Spleen (tissue), 11 donors: ENCODE data around the gene NLRP3. TPM values are rescaled to one million over a fixed set of nuclear protein-coding genes. Genes with fewer than 3 reads are reported as not detected.

Experiments used
- DNase-seq: peaks from one replicate; pipeline ENCODE4 v3.0.0-alpha.2; 2020
- H3K27ac ChIP-seq, 8 donors: fragments of 200-600 bp; sonication (generic) in 7 of 8; 1 replicate in 4 of 8; 2 replicates in 4 of 8; pipeline versions ENCODE4 v1.5.0 to v1.8.0; 2016 to 2021; ENCODE audit warnings: inconsistent platforms in 4 of 8, mild to moderate bottlenecking in 4 of 8, moderate library complexity in 1 of 8
- H3K27me3 ChIP-seq, 7 donors: fragments of 200-600 bp; sonication (generic) in 6 of 7; replicated peaks in 1 of 7; 1 replicate in 4 of 7; 2 replicates in 3 of 7; pipeline versions ENCODE4 v1.5.0 to v1.8.0; 2016 to 2021; ENCODE audit warnings: inconsistent platforms in 3 of 7, mild to moderate bottlenecking in 1 of 7
- H3K36me3 ChIP-seq, 6 donors: fragments of 200-600 bp; sonication (generic) in 5 of 6; 1 replicate in 4 of 6; 2 replicates in 2 of 6; pipeline versions ENCODE4 v1.5.0 to v1.8.0; 2016 to 2021; ENCODE audit warnings: inconsistent platforms in 2 of 6
- H3K4me1 ChIP-seq, 6 donors: fragments of 200-600 bp; sonication (generic) in 5 of 6; 1 replicate in 3 of 6; 2 replicates in 3 of 6; pipeline versions ENCODE4 v1.5.0 to v1.8.0; 2016 to 2021; ENCODE audit warnings: inconsistent platforms in 3 of 6
- H3K4me3 ChIP-seq, 8 donors: fragments of 200-600 bp; sonication (generic) in 7 of 8; 1 replicate in 4 of 8; 2 replicates in 4 of 8; pipeline versions ENCODE4 v1.5.0 to v1.8.0; 2016 to 2021; ENCODE audit warnings: inconsistent platforms in 4 of 8, mild to moderate bottlenecking in 4 of 8, moderate library complexity in 2 of 8
- H3K9me3 ChIP-seq, 8 donors: fragments of 200-600 bp; sonication (generic) in 7 of 8; 1 replicate in 4 of 8; 2 replicates in 4 of 8; pipeline versions ENCODE4 v1.5.0 to v1.8.0; 2016 to 2021; ENCODE audit warnings: inconsistent platforms in 4 of 8
- POLR2A ChIP-seq, 3 donors: fragments of 450-650 bp; IDR thresholded peaks; one replicate each; pipeline ENCODE4 v1.5.1; 2017; ENCODE audit warnings: antibody characterized with exemption in 3 of 3, mild to moderate bottlenecking in 1 of 3
- POLR2AphosphoS5 ChIP-seq, 3 donors: sonication (generic); formaldehyde crosslinking; IDR thresholded peaks; one replicate each; pipeline ENCODE4 v1.5.1; 2017; ENCODE audit warnings: antibody characterized with exemption in 3 of 3
- WGBS, 5 donors: extraction: QIAGEN DNeasy Blood & Tissue Kit in 3 of 5; methylation state at CpG; one replicate each; pipeline versions ENCODE4 v1.1.5 to v1.1.7; 2013 to 2018; 5-methylcytosine and 5-hydroxymethylcytosine counted together
- intact Hi-C: fragments of 100-400 bp; cut with DNase I; formaldehyde crosslinking; loops from one replicate; pipeline ENCODE4 v1.15.0; 2023; ENCODE audit warnings: low total_unique reads
- polyA plus RNA-seq, 3 donors: library from polyadenylated mRNA; stranded (reverse); fragments of 200-250 nt; gene quantifications; one replicate each; pipeline ENCODE4 v1.2.1, GENCODE V29; 2013
- total RNA-seq, 7 donors: library from RNA; depleted of rRNA in 3 of 7; stranded (reverse); fragments of >200 nt in 3 of 7; fragmentation: NEBNext Ultra II Directional in 4 of 7; extraction: Animal tissue kit (Norgen Biotek cat#: 25700) in 4 of 7; gene quantifications; one replicate each; pipeline versions ENCODE4 v1.1.0 to v1.2.1, GENCODE V29; 2016 to 2021
- TF ChIP-seq, protein P1 (sequence below), 11 experiments: fragments of 200-600 bp in 7 of 11; fragments of 450-650 bp in 4 of 11; sonication (generic) in 4 of 11; IDR thresholded peaks in 8 of 11; conservative IDR thresholded peaks in 3 of 11; 1 replicate in 7 of 11; 2 replicates in 4 of 11; pipeline versions ENCODE4 v1.4.0 to v1.8.0; 2016 to 2021; ENCODE audit warnings: antibody characterized with exemption in 11 of 11, inconsistent platforms in 4 of 11, mild to moderate bottlenecking in 1 of 11
- donor health status: healthy with polysubstance abuse.
- donor health status: DM: no; HTN: no; CAD: no; lungs with moderate emphysema.
- donor health status: DM: no; HTN: no; CAD: no.
- donor health status: Bipolar disorder and iron deficiency.
- donor health status: healthy.
- donor health status: DM: no; HTN: no; CAD: no.
- donor health status: DM: yes; HTN: yes; CAD: no.

The NLRP3 gene
- total and polyA plus RNA-seq, 10 donors, result 1.2 to 17.0 (median 9.1) TPM

DNA sequence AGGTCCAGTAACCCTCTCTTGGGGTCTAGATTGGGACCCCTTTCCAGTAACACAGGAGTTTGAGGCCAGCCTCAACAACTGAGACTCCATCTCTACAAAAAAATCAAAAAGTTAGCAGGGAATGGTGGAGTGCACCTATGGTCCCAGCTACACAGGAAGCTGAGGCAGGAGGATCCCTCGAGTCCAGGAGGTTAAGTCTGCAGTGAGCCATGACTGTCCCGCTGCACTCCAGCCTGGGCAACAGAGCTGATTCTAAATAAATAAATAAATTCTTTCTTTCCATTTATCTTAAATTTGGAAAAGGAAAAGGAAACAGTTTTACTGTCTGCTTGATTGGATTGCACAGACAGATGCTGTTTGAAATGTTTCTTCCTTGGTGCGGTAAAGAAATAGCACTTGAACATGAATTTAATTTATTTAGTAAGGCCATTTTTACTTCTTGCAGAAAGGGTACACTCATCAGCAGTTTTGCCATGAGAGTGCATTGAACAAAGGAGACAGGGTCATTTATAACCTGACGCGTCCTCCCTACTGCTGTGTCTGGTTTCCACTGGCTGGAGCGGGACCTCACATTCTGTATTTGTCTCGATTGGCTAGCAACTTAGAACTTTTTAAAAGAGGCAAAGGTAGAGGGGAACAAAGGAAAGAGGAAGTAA lies 47.4 kb upstream of the NLRP3 start:
- no peak for DNase-seq
- Histone ChIP-seq H3K36me3 (no peaks in the 10 kb centered on the region), H3K4me1 (peaks cover 0 to 12% (median 5%) of the 10 kb centered on the region in 6 donors), H3K9me3 (peaks cover 0 to 22% (median 6%) of the 10 kb centered on the region in 8 donors), H3K27me3 (peaks cover 0 to 40% (median 2%) of the 10 kb centered on the region in 7 donors), H3K27ac (no peak overlapping the region), H3K4me3 (no peak overlapping the region)
- TF ChIP-seq, protein P1, sequence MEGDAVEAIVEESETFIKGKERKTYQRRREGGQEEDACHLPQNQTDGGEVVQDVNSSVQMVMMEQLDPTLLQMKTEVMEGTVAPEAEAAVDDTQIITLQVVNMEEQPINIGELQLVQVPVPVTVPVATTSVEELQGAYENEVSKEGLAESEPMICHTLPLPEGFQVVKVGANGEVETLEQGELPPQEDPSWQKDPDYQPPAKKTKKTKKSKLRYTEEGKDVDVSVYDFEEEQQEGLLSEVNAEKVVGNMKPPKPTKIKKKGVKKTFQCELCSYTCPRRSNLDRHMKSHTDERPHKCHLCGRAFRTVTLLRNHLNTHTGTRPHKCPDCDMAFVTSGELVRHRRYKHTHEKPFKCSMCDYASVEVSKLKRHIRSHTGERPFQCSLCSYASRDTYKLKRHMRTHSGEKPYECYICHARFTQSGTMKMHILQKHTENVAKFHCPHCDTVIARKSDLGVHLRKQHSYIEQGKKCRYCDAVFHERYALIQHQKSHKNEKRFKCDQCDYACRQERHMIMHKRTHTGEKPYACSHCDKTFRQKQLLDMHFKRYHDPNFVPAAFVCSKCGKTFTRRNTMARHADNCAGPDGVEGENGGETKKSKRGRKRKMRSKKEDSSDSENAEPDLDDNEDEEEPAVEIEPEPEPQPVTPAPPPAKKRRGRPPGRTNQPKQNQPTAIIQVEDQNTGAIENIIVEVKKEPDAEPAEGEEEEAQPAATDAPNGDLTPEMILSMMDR (IDR thresholded peaks at IDR 0.05 in 8 of 11, conservative IDR thresholded peaks at IDR 0.05 in 3 of 11), result no peak
- TF ChIP-seq POLR2AphosphoS5 (IDR thresholded peaks at IDR 0.05) (no peak), POLR2A (IDR thresholded peaks at IDR 0.05) (no peak)
- WGBS, 5 donors, result 62 to 76% (median 70%) methylated on average over 7 of the region's 7 CpGs
- intact Hi-C loops, result no loop called here

DNA sequence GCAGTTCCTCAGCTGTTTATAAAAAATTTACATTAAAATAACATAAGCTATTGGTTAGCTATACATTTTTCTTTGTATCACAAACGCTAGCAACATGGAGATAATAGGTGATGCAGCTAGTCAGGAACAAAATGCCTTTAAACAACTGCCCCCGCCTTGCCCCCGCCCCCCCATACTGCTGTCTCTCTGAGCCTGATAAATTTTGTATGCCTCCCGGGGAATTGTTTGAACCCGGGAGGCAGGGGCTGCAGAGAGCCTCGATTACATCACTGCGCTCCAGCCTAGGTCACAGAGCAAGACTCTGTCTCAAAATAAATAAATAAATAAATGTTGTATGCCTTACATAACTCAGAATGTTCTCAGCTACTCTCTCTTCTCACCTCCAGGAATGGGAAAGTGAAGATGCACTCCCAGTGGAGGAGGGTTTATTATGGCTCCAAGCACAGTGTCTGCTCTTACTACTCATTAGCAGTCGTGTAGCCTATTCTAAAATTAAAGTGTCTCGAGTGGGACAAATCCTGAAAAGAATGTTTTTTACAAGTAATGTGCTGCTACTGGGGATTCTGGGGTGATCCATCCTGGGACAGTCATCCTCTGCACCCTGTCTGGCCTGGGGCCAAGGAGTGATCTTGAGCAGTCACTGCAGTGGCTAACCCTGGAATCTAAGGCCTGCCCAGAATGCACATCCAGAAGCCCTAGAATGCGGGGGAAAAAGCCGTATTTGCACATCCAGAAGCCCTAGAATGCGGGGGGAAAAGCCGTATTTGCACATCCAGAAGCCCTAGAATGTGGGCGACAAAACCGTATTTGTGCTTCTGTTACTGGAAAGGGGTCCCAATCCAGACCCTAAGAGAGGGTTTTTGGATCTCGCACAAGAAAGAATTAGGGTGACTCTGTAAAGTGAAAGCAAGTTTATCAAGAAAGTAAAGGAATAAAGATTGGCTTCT lies 44.9 kb upstream of the NLRP3 start:
- WGBS, 5 donors, result 70 to 87% (median 80%) methylated on average over 16 of the region's 16 CpGs
- no peak for DNase-seq
- intact Hi-C loops, result loop anchor here (5.0 kb wide), 1 partner anchor 116 kb away; no protein-coding TSS in a partner anchor

DNA sequence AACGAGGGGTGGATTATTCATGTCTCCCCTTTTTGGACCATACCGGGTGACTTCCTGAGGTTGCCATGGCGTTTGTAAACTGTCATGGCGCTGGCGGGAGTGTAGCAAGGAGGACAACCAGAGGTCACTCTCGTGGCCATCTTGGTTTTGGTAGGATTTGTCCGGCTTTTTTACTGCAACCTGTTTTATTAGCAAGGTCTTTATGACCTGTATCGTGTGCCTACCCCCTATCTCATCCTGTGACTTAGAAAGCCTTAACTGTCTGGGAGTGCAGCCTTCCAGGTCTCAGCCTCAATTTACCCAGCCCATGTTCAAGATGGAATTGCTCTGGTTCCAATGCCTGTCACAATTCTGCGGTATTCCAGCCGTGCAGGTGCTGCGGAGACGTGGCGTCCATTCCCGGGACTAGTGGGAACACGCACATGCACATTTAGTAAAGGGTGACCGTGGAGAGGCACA lies 44.1 kb upstream of the NLRP3 start:
- 89 to 96% (median 93%) methylated on average over 16 of the region's 16 CpGs for WGBS, 5 donors
- TF ChIP-seq POLR2A (IDR thresholded peaks at IDR 0.05), result no peak
- TF ChIP-seq, protein P1 (IDR thresholded peaks at IDR 0.05 in 8 of 11, conservative IDR thresholded peaks at IDR 0.05 in 3 of 11), result no peak
- no peak for TF ChIP-seq POLR2AphosphoS5 (IDR thresholded peaks at IDR 0.05)
- no peak for DNase-seq
- Histone ChIP-seq H3K27me3 (peaks cover 0 to 22% (median 0%) of the 10 kb centered on the region in 7 donors), H3K27ac (no peak overlapping the region), H3K4me1 (peaks cover 0 to 18% (median 8%) of the 10 kb centered on the region in 6 donors), H3K4me3 (no peak overlapping the region), H3K36me3 (no peaks in the 10 kb centered on the region), H3K9me3 (peaks cover 0 to under 1% (median 0%) of the 10 kb centered on the region in 8 donors)
- intact Hi-C loops, result loop anchor here (5.0 kb wide), 1 partner anchor 115 kb away; no protein-coding TSS in a partner anchor

More for the DNA sequence above, 44.9 kb upstream of the NLRP3 start:
- H3K4me1 ChIP-seq, result peaks cover 0 to 18% (median 8%) of the 10 kb centered on the region in 6 donors
- no peak for TF ChIP-seq POLR2A (IDR thresholded peaks at IDR 0.05)
- TF ChIP-seq POLR2AphosphoS5 (IDR thresholded peaks at IDR 0.05), result no peak
- TF ChIP-seq, protein P1 (IDR thresholded peaks at IDR 0.05 in 8 of 11, conservative IDR thresholded peaks at IDR 0.05 in 3 of 11), result no peak
- no peaks in the 10 kb centered on the region for H3K36me3 ChIP-seq
- no peak overlapping the region for H3K4me3 ChIP-seq
- no peak overlapping the region for H3K27ac ChIP-seq
- H3K9me3 ChIP-seq, result peaks cover 0 to 8% (median 5%) of the 10 kb centered on the region in 8 donors
- peaks cover 0 to 27% (median 0%) of the 10 kb centered on the region in 7 donors for H3K27me3 ChIP-seq
